Endothelial cell of umbilical vein (primary cell): ENCODE results near the gene HPSE2. TPM values are rescaled to one million over a fixed set of nuclear protein-coding genes. Genes with fewer than 3 reads are reported as not detected.

ENCODE experiments used
- BruUV-seq: library from RNA; stranded (reverse); fragments of 400-500 nt; replicated peaks from 2 replicates; lab custom pipeline; 2021; lab: Mats Ljungman, UMichigan
- CTCF ChIA-PET: fragments of 300-600, 350-600 bp; sonication (Branson Sonifier 250); formaldehyde crosslinking; loops from one replicate; lab custom pipeline; 2021; ENCODE audit warnings: antibody characterized with exemption, inconsistent platforms; lab: Charles Lee
- POLR2A ChIA-PET: fragments of 300-600, 350-600 bp; sonication (Branson Sonifier 250); formaldehyde crosslinking; loops from one replicate; lab custom pipeline; 2021; ENCODE audit warnings: antibody characterized with exemption, inconsistent platforms; lab: Charles Lee
- DNase-seq: peaks from one replicate; pipeline ENCODE4 v3.0.0-alpha.2; 2011; ENCODE audit warnings: low read depth, low spot score
- FAIRE-seq: peaks from 2 replicates; lab custom pipeline; 2011; peaks lifted over from hg19 to GRCh38; lab: Jason Lieb, UNC
- H2AFZ ChIP-seq: 2 replicates; pipeline ENCODE4 v1.6.0; 2012; ENCODE audit warnings: low read depth, low read length, control low read depth, inconsistent platforms
- H3K27ac ChIP-seq: 2 replicates; pipeline ENCODE4 v1.5.1; 2011; ENCODE audit warnings: low read depth, mild to moderate bottlenecking, control low read depth, low read length, moderate library complexity; ENCODE audit not compliant: insufficient read depth
- H3K27me3 ChIP-seq, 2 experiments: 2 replicates each; pipeline versions ENCODE4 v1.6.0 to v1.6.1; 2011; ENCODE audit warnings: low read length in 2 of 2, mixed read lengths in 1 of 2; ENCODE audit not compliant: control insufficient read depth in 2 of 2, insufficient read depth in 2 of 2
- H3K36me3 ChIP-seq, 2 experiments: 2 replicates in 1 of 2; 3 replicates in 1 of 2; pipeline ENCODE4 v1.5.1; 2011; ENCODE audit warnings: low read length in 2 of 2, mild to moderate bottlenecking in 1 of 2, moderate library complexity in 1 of 2; ENCODE audit not compliant: control insufficient read depth in 2 of 2, insufficient read depth in 2 of 2; ENCODE audit errors: extremely low read depth in 1 of 2
- H3K4me1 ChIP-seq: 3 replicates; pipeline ENCODE4 v1.5.1; 2011; ENCODE audit warnings: mild to moderate bottlenecking, low read length; ENCODE audit not compliant: control insufficient read depth, insufficient read depth; ENCODE audit errors: extremely low read depth
- H3K4me2 ChIP-seq: 2 replicates; pipeline ENCODE4 v1.6.1; 2011; ENCODE audit warnings: low read length, control low read depth, mixed read lengths; ENCODE audit not compliant: insufficient read depth
- H3K4me3 ChIP-seq, 3 experiments: fragments of 200-600 bp in 1 of 3; sonication (generic), shearing (Covaris generic) in 1 of 3; replicated peaks in 1 of 3; 2 replicates each; pipeline ENCODE4 v1.5.1; 2011 to 2016; ENCODE audit warnings: control low read depth in 3 of 3, low read length in 3 of 3, mild to moderate bottlenecking in 2 of 3, inconsistent platforms in 1 of 3, low read depth in 1 of 3, moderate library complexity in 1 of 3; ENCODE audit not compliant: insufficient read depth in 1 of 3
- H3K79me2 ChIP-seq: 2 replicates; pipeline ENCODE4 v1.6.0; 2012; ENCODE audit warnings: low read length, inconsistent platforms; ENCODE audit not compliant: control insufficient read depth, insufficient read depth
- H3K9ac ChIP-seq: replicated peaks from 2 replicates; pipeline ENCODE3; 2011; ENCODE audit warnings: low read length, control low read depth; ENCODE audit not compliant: insufficient read depth; ENCODE audit errors: extremely low read depth
- H3K9me1 ChIP-seq: replicated peaks from 3 replicates; pipeline ENCODE4 v1.6.0; 2011; ENCODE audit warnings: mild to moderate bottlenecking, low read length; ENCODE audit not compliant: control insufficient read depth, insufficient read depth; ENCODE audit errors: extremely low read depth
- H3K9me3 ChIP-seq: replicated peaks from 2 replicates; pipeline ENCODE4 v1.5.1; 2012; ENCODE audit warnings: low read length, inconsistent platforms; ENCODE audit not compliant: control insufficient read depth, insufficient read depth
- H4K20me1 ChIP-seq: replicated peaks from 2 replicates; pipeline ENCODE3; 2011; ENCODE audit warnings: mild to moderate bottlenecking, low read length; ENCODE audit not compliant: control insufficient read depth, insufficient read depth; ENCODE audit errors: extremely low read depth
- EZH2 ChIP-seq: IDR thresholded peaks from 2 replicates; pipeline ENCODE4 v1.6.1; 2012; ENCODE audit warnings: borderline replicate concordance, low read depth, mild to moderate bottlenecking, moderate library complexity, low read length, inconsistent platforms; ENCODE audit not compliant: severe bottlenecking
- FOS ChIP-seq: IDR thresholded peaks from 2 replicates; pipeline ENCODE4 v1.6.1; 2011; ENCODE audit warnings: mild to moderate bottlenecking, low read length, moderate library complexity, borderline replicate concordance; ENCODE audit not compliant: insufficient read depth
- GATA2 ChIP-seq: IDR thresholded peaks from 2 replicates; pipeline ENCODE4 v1.7.0; 2011; ENCODE audit warnings: low read depth, mild to moderate bottlenecking, moderate library complexity, mixed read lengths, low read length; ENCODE audit not compliant: insufficient read length, insufficient read depth
- JUN ChIP-seq: IDR thresholded peaks from 2 replicates; pipeline ENCODE4 v1.6.1; 2011; ENCODE audit warnings: borderline replicate concordance, low read depth; ENCODE audit not compliant: insufficient read length, insufficient read depth
- MYC ChIP-seq: IDR thresholded peaks from one replicate; pipeline ENCODE4 v1.6.1; 2011; ENCODE audit warnings: mild to moderate bottlenecking, low read depth, low read length
- POLR2AphosphoS5 ChIP-seq: IDR thresholded peaks from 2 replicates; pipeline ENCODE4 v1.6.1; 2012; ENCODE audit warnings: low read depth, mild to moderate bottlenecking, control low read depth, low read length, moderate library complexity; ENCODE audit not compliant: insufficient read depth
- dilution Hi-C: fragments of 300-500 bp; cut with MboI; formaldehyde crosslinking; loops from one replicate; pipeline ENCODE4 v1.15.0; 2019; ENCODE audit warnings: low sequenced_read_pairs; ENCODE audit not compliant: extremely low pct_ligation_motif_present
- intact Hi-C: fragments of 100-400 bp; cut with micrococcal nuclease; formaldehyde crosslinking; loops from one replicate; pipeline ENCODE4 v1.10.0; 2022
- polyA plus RNA-seq, 4 experiments: library from polyadenylated mRNA; depleted of rRNA in 3 of 4; stranded (reverse) in 3 of 4; unstranded in 1 of 4; fragments of >200 nt; gene quantifications; 2 replicates each; pipeline versions ENCODE4 v1.2.1 to v1.2.3, GENCODE V29; 2011 to 2012; ENCODE audit warnings: missing spikeins in 1 of 4
- total RNA-seq: library from RNA; stranded (reverse); gene quantifications from 2 replicates; pipeline ENCODE4 v1.2.3, GENCODE V29; 2021
- TF ChIP-seq, protein P1 (sequence below): IDR thresholded peaks from 2 replicates; pipeline ENCODE4 v1.6.1; 2011; ENCODE audit not compliant: insufficient read depth, insufficient read length
- TF ChIP-seq, protein P2 (sequence below), 2 donors: IDR thresholded peaks; 1 replicate in 1 of 2; 2 replicates in 1 of 2; pipeline ENCODE4 v1.5.1; 2011; ENCODE audit warnings: low read length in 2 of 2, mild to moderate bottlenecking in 2 of 2, moderate library complexity in 2 of 2, control low read depth in 1 of 2, inconsistent platforms in 1 of 2, low read depth in 1 of 2; ENCODE audit not compliant: insufficient read depth in 1 of 2; ENCODE audit errors: extremely low read depth in 1 of 2

The HPSE2 gene
- total and polyA plus RNA-seq, 2 donors (not counting 3 experiments of a cell fraction or from before 2014, with no cell fraction given) = not detected

DNA sequence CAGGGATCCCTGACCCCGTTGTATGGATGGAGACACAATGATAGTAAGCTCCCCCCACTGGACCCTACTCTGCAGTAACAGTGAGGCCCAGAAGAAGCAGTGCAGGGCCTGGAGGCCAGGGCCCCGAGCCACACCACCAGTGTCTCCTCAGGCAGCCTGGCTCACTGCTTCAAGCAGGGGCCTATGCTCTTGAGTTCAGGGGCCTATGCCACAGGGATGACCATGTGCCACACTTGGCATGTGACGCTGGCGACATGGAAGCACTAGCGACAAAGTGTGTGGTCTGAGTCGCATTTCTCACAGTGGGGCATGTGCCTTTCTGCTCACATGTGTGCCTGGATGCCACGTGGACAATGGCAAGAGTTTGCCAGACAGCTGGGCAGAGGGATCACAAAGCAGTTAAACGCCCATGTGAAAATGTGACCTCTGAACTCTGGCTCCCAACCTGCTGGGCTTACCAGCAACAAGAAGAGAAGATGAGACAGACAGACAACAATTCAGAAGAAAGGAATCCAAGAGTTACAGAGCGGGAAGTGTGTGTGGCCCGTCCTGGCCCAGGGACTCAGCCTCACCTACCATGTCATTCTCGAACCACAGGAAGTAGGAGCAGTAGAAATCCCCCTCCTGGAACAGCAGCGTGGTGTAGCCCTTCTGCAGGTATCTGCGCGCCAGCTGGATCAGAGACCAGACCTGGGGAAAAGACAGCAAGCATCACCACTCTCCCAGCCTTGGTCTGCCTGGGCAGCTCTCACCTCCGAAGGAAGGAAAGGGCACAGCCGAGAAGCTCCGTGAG is 816.0 kb downstream of the HPSE2 start:
- no peak for DNase-seq
- POLR2A ChIA-PET = no interaction called here
- H3K9me1 ChIP-seq = no peaks in the 10 kb centered on the region
- no peak overlapping the region for H2AFZ ChIP-seq
- no peaks in the 10 kb centered on the region for H3K79me2 ChIP-seq
- H4K20me1 ChIP-seq = no peaks in the 10 kb centered on the region
- CTCF ChIA-PET = interaction anchor here (1.4 to 1.7 kb wide), 2 partner anchors 10 to 157 kb away, joined by 3 to 4 read pairs; no protein-coding TSS in a partner anchor
- H3K4me2 ChIP-seq = no peak overlapping the region
- dilution Hi-C loops = no loop called here
- no TSS peak for BruUV-seq
- H3K27me3 ChIP-seq = no peaks in the 10 kb centered on the region
- H3K4me1 ChIP-seq = peaks cover 8% of the 10 kb centered on the region
- FAIRE-seq = no peak
- H3K9ac ChIP-seq = no peak overlapping the region
- intact Hi-C loops = no loop called here
- TF ChIP-seq MYC (no peak), EZH2 (no peak), POLR2AphosphoS5 (no peak), FOS (no peak), JUN (no peak), GATA2 (no peak)
- TF ChIP-seq, protein P1, sequence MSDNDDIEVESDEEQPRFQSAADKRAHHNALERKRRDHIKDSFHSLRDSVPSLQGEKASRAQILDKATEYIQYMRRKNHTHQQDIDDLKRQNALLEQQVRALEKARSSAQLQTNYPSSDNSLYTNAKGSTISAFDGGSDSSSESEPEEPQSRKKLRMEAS = no peak
- TF ChIP-seq, protein P2, sequence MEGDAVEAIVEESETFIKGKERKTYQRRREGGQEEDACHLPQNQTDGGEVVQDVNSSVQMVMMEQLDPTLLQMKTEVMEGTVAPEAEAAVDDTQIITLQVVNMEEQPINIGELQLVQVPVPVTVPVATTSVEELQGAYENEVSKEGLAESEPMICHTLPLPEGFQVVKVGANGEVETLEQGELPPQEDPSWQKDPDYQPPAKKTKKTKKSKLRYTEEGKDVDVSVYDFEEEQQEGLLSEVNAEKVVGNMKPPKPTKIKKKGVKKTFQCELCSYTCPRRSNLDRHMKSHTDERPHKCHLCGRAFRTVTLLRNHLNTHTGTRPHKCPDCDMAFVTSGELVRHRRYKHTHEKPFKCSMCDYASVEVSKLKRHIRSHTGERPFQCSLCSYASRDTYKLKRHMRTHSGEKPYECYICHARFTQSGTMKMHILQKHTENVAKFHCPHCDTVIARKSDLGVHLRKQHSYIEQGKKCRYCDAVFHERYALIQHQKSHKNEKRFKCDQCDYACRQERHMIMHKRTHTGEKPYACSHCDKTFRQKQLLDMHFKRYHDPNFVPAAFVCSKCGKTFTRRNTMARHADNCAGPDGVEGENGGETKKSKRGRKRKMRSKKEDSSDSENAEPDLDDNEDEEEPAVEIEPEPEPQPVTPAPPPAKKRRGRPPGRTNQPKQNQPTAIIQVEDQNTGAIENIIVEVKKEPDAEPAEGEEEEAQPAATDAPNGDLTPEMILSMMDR (IDR thresholded peaks at IDR 0.05; ENCODE audit: extremely low read depth in 1 of 2, insufficient read depth in 1 of 2, low read depth in 1 of 2, low read length in 2 of 2) = no peak
- peaks cover 3 to 36% of the 10 kb centered on the region in 2 experiments for H3K36me3 ChIP-seq
- no peaks in the 10 kb centered on the region for H3K9me3 ChIP-seq
- H3K4me3 ChIP-seq = no peak overlapping the region
- H3K27ac ChIP-seq = no peak overlapping the region
